ENCODE measurements around the gene HECW1. TPM values are rescaled to one million over a fixed set of nuclear protein-coding genes. Genes with fewer than 3 reads are reported as not detected.

Gene HECW1
- 2.3 and 3.4 TPM in 2 replicates for total RNA-seq

DNA sequence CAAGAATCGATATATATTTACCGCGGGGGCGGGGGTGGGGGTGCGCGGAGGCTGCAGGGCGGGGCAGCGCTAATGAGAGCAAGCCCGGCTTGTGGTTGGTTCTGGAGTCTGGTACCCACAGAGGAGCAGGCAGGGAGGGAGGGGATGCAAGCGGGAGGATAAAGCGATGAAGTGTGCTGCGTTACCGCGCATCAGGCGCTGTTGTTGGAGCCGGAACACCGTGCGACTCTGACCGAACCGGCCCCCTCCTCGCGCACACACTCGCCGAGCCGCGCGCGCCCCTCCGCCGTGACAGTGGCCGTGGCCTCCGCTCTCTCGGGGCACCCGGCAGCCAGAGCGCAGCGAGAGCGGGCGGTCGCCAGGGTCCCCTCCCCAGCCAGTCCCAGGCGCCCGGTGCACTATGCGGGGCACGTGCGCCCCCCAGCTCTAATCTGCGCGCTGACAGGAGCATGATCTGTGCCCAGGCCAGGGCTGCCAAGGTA lies at the start of gene HECW1:
TSS of gene HECW1 (plus strand) at position 189 of the 482 bp plus-strand sequence. CDS start 131,259 bp downstream, outside the sequence.

DNA sequence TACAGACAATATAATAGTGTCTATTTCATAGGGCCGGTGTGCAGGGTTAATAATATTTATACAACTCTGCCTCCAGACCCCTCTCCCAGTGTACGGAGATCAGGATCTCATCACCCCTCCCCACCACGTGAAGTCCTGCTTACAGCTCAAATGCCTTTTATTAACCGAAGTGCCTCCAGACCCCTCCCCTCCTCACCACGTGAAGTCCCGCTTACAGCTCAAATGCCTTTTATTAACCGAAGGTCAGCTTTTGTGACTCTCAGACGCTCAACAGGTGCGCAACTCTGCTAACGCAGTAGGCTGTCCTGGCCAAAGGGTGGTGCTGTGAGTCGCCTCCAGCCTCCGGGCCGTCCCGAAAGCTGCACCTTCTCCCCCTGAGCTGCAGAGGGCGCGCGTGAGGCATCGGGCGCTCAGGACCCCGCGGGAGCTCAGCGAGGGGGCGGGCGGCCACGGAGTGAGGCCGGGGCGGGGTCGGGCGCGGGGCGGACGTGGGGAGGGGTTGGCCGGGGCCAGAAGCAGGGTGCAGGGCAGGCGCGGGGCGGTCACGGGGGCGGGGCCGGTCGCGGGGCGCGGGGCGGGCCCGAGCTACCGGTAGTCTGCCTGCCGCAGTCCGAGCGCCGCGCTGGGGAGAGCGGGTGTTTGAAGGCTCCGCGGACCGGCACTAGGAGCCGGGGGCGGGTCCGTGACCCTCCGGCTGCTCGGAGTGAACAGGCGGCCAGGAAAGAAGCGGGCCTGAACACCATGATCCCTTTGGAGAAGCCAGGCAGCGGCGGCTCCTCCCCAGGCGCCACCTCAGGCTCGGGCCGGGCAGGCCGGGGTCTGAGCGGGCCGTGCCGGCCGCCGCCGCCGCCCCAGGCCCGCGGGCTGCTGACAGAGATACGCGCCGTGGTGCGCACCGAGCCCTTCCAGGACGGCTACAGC lies 470.3 kb downstream of the HECW1 start, which contains the start of gene STK17A:
TSS of gene STK17A (plus strand) at position 606 of the 921 bp plus-strand sequence. CDS start at position 742, 136 bp downstream.

Small RNA genes within 50 kb of the gene (small RNA-seq; reads per million reads assigned to genes)
- gene MIR3943 (not detected), gene RF00019 (not detected), gene RNU6-575P (not detected), gene RNU7-35P (not detected)

Other genes starting within 250 kb of the HECW1 start
- gene C7orf25, start 200.6 kb upstream of the HECW1 start, total RNA-seq = 12.5 and 12.8 TPM in 2 replicates
- 43.5 and 52.6 TPM in 2 replicates for gene PSMA2, start 180.5 kb upstream of the HECW1 start, total RNA-seq
- gene MRPL32, start 180.3 kb upstream of the HECW1 start, total RNA-seq = 27.1 and 29.0 TPM in 2 replicates